ENCODE data around the gene DDX41.

Gene DDX41

GRCh38 chr5:177538876-177539275, 22.1 kb upstream of the DDX41 start:
- no peak overlapping the region for H3K27ac ChIP-seq (ENCODE audit: low read length)

DNA sequence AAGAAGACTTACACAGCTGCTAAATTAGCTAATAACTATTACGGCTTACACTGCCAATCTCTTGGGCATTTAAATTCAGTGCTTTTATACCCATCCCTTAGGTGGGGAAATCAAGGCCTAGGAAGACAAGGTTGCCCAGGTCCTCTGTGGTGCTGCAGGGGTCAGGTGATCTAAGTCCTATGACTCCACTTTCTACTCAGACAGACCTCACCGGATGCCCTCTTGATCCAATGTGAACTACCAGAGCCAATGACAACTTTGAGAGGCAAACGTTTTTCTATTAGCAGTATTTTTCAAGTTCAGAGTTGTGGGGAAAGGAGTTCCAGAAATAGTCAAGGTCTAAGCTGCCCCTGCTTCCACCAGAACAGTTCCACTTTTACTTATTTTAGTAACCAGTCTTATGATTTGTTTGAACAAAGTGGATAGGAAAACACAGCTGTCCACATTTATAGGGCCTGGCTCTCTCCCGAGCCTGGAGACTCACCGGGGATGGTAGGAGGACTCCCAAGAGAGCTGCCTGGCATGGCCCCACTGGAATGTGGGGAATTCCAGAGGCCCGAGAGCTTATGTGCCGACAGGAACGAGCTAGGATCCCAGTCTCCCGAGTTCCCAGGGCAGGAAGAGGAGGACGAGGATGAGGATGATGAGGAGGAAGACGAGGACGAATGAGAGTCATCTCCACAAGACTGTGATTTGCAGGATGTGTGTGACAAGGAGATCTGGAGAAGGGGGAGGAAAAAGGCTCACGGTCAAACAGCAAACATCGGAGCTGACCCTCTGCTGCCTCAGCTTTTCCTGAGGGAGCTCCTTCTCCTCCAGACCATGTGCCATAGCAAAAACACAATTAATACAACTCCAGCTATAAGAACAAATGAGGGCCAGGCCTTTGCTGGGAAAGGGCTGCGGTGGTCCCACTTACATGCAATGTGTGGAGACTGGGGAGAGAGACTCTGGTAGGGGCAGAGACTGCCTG, 20.9 kb upstream of the DDX41 start:
- no peaks in the 10 kb centered on the region for H3K9me3 ChIP-seq (replicated peaks; ENCODE audit: insufficient read depth, low read length)
- H3K27ac ChIP-seq (ENCODE audit: low read length) = no peak overlapping the region
- H3K27me3 ChIP-seq (replicated peaks; ENCODE audit: insufficient read depth, low read length) = no peaks in the 10 kb centered on the region
- no peak for DNase-seq
- peaks cover 55% of the 10 kb centered on the region for H3K79me2 ChIP-seq (ENCODE audit: low read length)
- no peaks in the 10 kb centered on the region; the same call in 1 of the 2 replicates for H3K36me3 ChIP-seq (replicated peaks; ENCODE audit: insufficient read depth, low read length)
- no peak overlapping the region for H3K9ac ChIP-seq (ENCODE audit: low read length)
- TF ChIP-seq CTCF (IDR thresholded peaks at IDR 0.05; ENCODE audit: low read length) = no peak
- no peak for TF ChIP-seq EZH2 (optimal IDR thresholded peaks at IDR 0.05; ENCODE audit: low read depth, low read length)
- H4K20me1 ChIP-seq (ENCODE audit: insufficient read depth, low read length) = no peaks in the 10 kb centered on the region
- H3K4me3 ChIP-seq (ENCODE audit: low read length) = no peak overlapping the region
- H3K4me1 ChIP-seq (ENCODE audit: low read length) = no peaks in the 10 kb centered on the region
- H3K4me2 ChIP-seq (ENCODE audit: low read depth, low read length) = no peak overlapping the region
- H2AFZ ChIP-seq (ENCODE audit: low read length) = no peak overlapping the region
- no peaks in the 10 kb centered on the region for H3F3A ChIP-seq (ENCODE audit: insufficient read depth, low read length)
- H3K9me2 ChIP-seq (replicated peaks; ENCODE audit: insufficient read depth, low read length) = no peaks in the 10 kb centered on the region

More at GRCh38 chr5:177538876-177539275, 22.1 kb upstream of the DDX41 start:
- H3K36me3 ChIP-seq (replicated peaks; ENCODE audit: insufficient read depth, low read length) = no peaks in the 10 kb centered on the region; the same call in 1 of the 2 replicates
- no peaks in the 10 kb centered on the region for H3K27me3 ChIP-seq (replicated peaks; ENCODE audit: insufficient read depth, low read length)
- no peak overlapping the region for H3K4me2 ChIP-seq (ENCODE audit: low read depth, low read length)
- no peak overlapping the region for H2AFZ ChIP-seq (ENCODE audit: low read length)
- H3K9me2 ChIP-seq (replicated peaks; ENCODE audit: insufficient read depth, low read length) = no peaks in the 10 kb centered on the region
- no peaks in the 10 kb centered on the region for H3K9me3 ChIP-seq (replicated peaks; ENCODE audit: insufficient read depth, low read length)
- no peaks in the 10 kb centered on the region for H4K20me1 ChIP-seq (ENCODE audit: insufficient read depth, low read length)
- no peaks in the 10 kb centered on the region for H3K4me1 ChIP-seq (ENCODE audit: low read length)
- no peak for TF ChIP-seq EZH2phosphoT487 (IDR thresholded peaks at IDR 0.05; ENCODE audit: low read length)
- no peak for TF ChIP-seq EZH2 (optimal IDR thresholded peaks at IDR 0.05; ENCODE audit: low read depth, low read length)
- no peak for TF ChIP-seq CTCF (IDR thresholded peaks at IDR 0.05; ENCODE audit: low read length)
- DNase-seq = no peak
- H3K79me2 ChIP-seq (ENCODE audit: low read length) = peaks cover 66% of the 10 kb centered on the region
- H3K9ac ChIP-seq (ENCODE audit: low read length) = no peak overlapping the region
- H3K4me3 ChIP-seq (ENCODE audit: low read length) = no peak overlapping the region
- no peaks in the 10 kb centered on the region for H3F3A ChIP-seq (ENCODE audit: insufficient read depth, low read length)

DNA sequence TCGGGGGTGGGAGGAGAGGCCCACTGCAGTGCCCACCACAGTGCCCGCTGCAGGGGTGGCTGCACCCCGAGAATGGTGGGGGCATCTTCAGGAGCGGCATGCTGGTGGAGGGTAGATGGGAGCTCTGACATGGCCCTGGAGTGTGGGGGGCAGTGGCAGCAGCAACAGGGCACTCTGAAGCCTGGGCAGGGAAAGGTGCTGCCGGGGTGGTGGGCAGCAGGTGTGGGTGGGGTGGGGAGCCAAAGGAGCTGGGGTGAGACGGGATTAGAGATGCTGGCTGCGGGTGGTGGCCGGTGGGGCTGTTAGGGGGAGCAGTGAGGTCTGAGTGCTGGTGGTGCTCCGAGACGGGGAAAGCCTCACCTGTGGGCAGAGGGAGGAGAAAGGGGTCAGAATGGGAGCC, 19.6 kb upstream of the DDX41 start:
- no peaks in the 10 kb centered on the region for H3F3A ChIP-seq (ENCODE audit: insufficient read depth, low read length)
- H3K79me2 ChIP-seq (ENCODE audit: low read length) = peaks cover 44% of the 10 kb centered on the region
- no peaks in the 10 kb centered on the region for H3K4me1 ChIP-seq (ENCODE audit: low read length)
- no peaks in the 10 kb centered on the region for H4K20me1 ChIP-seq (ENCODE audit: insufficient read depth, low read length)
- no peaks in the 10 kb centered on the region; the same call in 1 of the 2 replicates for H3K36me3 ChIP-seq (replicated peaks; ENCODE audit: insufficient read depth, low read length)
- H3K27ac ChIP-seq (ENCODE audit: low read length) = no peak overlapping the region
- H2AFZ ChIP-seq (ENCODE audit: low read length) = no peak overlapping the region
- no peaks in the 10 kb centered on the region for H3K9me2 ChIP-seq (replicated peaks; ENCODE audit: insufficient read depth, low read length)
- DNase-seq = no peak
- H3K4me2 ChIP-seq (ENCODE audit: low read depth, low read length) = no peak overlapping the region
- H3K4me3 ChIP-seq (ENCODE audit: low read length) = no peak overlapping the region
- no peaks in the 10 kb centered on the region for H3K27me3 ChIP-seq (replicated peaks; ENCODE audit: insufficient read depth, low read length)
- no peak overlapping the region for H3K9ac ChIP-seq (ENCODE audit: low read length)
- TF ChIP-seq EZH2 (optimal IDR thresholded peaks at IDR 0.05; ENCODE audit: low read depth, low read length) (no peak), EZH2phosphoT487 (IDR thresholded peaks at IDR 0.05; ENCODE audit: low read length) (no peak), CTCF (IDR thresholded peaks at IDR 0.05; ENCODE audit: low read length) (no peak)
- no peaks in the 10 kb centered on the region for H3K9me3 ChIP-seq (replicated peaks; ENCODE audit: insufficient read depth, low read length)

All from MM.1S (cell line).